HepG2 (cell line): ENCODE data around the gene RNASE8. TPM values are rescaled to one million over a fixed set of nuclear protein-coding genes. Genes with fewer than 3 reads are reported as not detected.

Experiments
- CCAR2 ChIP-seq: fragments of 200-400 bp; formaldehyde crosslinking; optimal IDR thresholded peaks from 2 replicates; pipeline ENCODE3; 2018; ENCODE audit warnings: low read depth, mild to moderate bottlenecking, low read length, moderate library complexity
- HNRNPLL ChIP-seq: fragments of 200-400 bp; formaldehyde crosslinking; IDR thresholded peaks from 2 replicates; pipeline ENCODE4 v1.6.1; 2017; ENCODE audit warnings: mild to moderate bottlenecking, low read depth, low read length; ENCODE audit not compliant: poor library complexity, severe bottlenecking
- KLF11 ChIP-seq: IDR thresholded peaks from 2 replicates; pipeline ENCODE4 v1.6.1; 2016; ENCODE audit warnings: missing compliant biosample characterization
- MAF1 ChIP-seq: sonication (generic); formaldehyde crosslinking; IDR thresholded peaks from 2 replicates; pipeline ENCODE4 v1.5.0; 2020; ENCODE audit warnings: missing genetic modification reagents, borderline replicate concordance
- NRL ChIP-seq: sonication (generic); formaldehyde crosslinking; IDR thresholded peaks from 2 replicates; pipeline ENCODE4 v1.5.0; 2020; ENCODE audit warnings: missing genetic modification reagents, mild to moderate bottlenecking, moderate library complexity, borderline replicate concordance
- RFXAP ChIP-seq: sonication (generic); formaldehyde crosslinking; IDR thresholded peaks from 2 replicates; pipeline ENCODE4 v1.4.0; 2020; ENCODE audit warnings: missing genetic modification reagents, borderline replicate concordance
- SPEN ChIP-seq: sonication (generic); formaldehyde crosslinking; IDR thresholded peaks from 2 replicates; pipeline ENCODE4 v1.5.1; 2020; ENCODE audit warnings: low read depth, mild to moderate bottlenecking, missing genetic modification reagents
- SUZ12 ChIP-seq: fragments of 150-350 bp; IDR thresholded peaks from 2 replicates; pipeline ENCODE4 v1.6.1; 2014; ENCODE audit warnings: low read depth, low read length
- YEATS4 ChIP-seq: sonication (generic); formaldehyde crosslinking; IDR thresholded peaks from 2 replicates; pipeline ENCODE4 v1.4.0; 2020; ENCODE audit warnings: missing genetic modification reagents, borderline replicate concordance
- ZBTB8A ChIP-seq: sonication (generic); formaldehyde crosslinking; IDR thresholded peaks from 2 replicates; pipeline ENCODE4 v1.4.0; 2020; ENCODE audit warnings: mild to moderate bottlenecking, low read depth, missing genetic modification reagents, borderline replicate concordance
- ZNF224 ChIP-seq: sonication (generic); formaldehyde crosslinking; IDR thresholded peaks from 2 replicates; pipeline ENCODE4 v1.5.0; 2020; ENCODE audit warnings: mild to moderate bottlenecking, missing genetic modification reagents
- ZNF772 ChIP-seq: sonication (generic); formaldehyde crosslinking; IDR thresholded peaks from 2 replicates; pipeline ENCODE4 v1.5.0; 2020; ENCODE audit warnings: mild to moderate bottlenecking, missing genetic modification reagents
- ZNF878 ChIP-seq: sonication (generic); formaldehyde crosslinking; IDR thresholded peaks from 2 replicates; pipeline ENCODE4 v1.8.1; 2023; ENCODE audit warnings: mild to moderate bottlenecking, missing genetic modification reagents, moderate library complexity
- polyA plus RNA-seq, 8 experiments: library from polyadenylated mRNA; depleted of rRNA in 3 of 8; stranded (reverse) in 7 of 8; unstranded in 1 of 8; fragments of >200 nt; fragmentation: Illumina TruSeq in 4 of 8; extraction: Trizol in 4 of 8; gene quantifications; 2 replicates each; pipeline versions ENCODE4 v1.2.1 to v1.2.3, GENCODE V29; 2011 to 2016; ENCODE audit warnings: low read depth in 4 of 8, missing spikeins in 1 of 8, mixed read lengths in 1 of 8; ENCODE audit not compliant: insufficient read depth in 1 of 8
- total RNA-seq, 5 experiments: library from RNA; depleted of rRNA; stranded (reverse); fragments of >200 nt; fragmentation: Illumina TruSeq; extraction: Trizol; gene quantifications; 2 replicates each; pipeline ENCODE4 v1.2.3, GENCODE V29; 2016; ENCODE audit warnings: low read depth in 1 of 5
- TF ChIP-seq, protein P1 (sequence below): sonication (generic); formaldehyde crosslinking; IDR thresholded peaks from 2 replicates; pipeline ENCODE4 v1.5.0; 2020; ENCODE audit warnings: mild to moderate bottlenecking, missing genetic modification reagents
- TF ChIP-seq, protein P2 (sequence below): sonication (generic); formaldehyde crosslinking; IDR thresholded peaks from 2 replicates; pipeline ENCODE4 v1.4.0; 2020; ENCODE audit warnings: mild to moderate bottlenecking, missing genetic modification reagents, borderline replicate concordance
- TF ChIP-seq, protein P3 (sequence below): sonication (generic); formaldehyde crosslinking; IDR thresholded peaks from 2 replicates; pipeline ENCODE4 v1.8.1; 2023; ENCODE audit warnings: mild to moderate bottlenecking, inconsistent platforms, moderate library complexity, missing genetic modification reagents, borderline replicate concordance
- TF ChIP-seq, protein P4 (sequence below): sonication (generic); formaldehyde crosslinking; IDR thresholded peaks from 2 replicates; pipeline ENCODE4 v1.5.1; 2020; ENCODE audit warnings: missing genetic modification reagents, mild to moderate bottlenecking, borderline replicate concordance
- TF ChIP-seq, protein P5 (sequence below): sonication (generic); formaldehyde crosslinking; IDR thresholded peaks from 2 replicates; pipeline ENCODE4 v1.4.0; 2020; ENCODE audit warnings: missing genetic modification reagents, borderline replicate concordance

RNASE8 gene
- total and polyA plus RNA-seq, 2 of the 13 experiments (the other 11 are each of a cell fraction or from before 2014, with no cell fraction given), result not detected

DNA sequence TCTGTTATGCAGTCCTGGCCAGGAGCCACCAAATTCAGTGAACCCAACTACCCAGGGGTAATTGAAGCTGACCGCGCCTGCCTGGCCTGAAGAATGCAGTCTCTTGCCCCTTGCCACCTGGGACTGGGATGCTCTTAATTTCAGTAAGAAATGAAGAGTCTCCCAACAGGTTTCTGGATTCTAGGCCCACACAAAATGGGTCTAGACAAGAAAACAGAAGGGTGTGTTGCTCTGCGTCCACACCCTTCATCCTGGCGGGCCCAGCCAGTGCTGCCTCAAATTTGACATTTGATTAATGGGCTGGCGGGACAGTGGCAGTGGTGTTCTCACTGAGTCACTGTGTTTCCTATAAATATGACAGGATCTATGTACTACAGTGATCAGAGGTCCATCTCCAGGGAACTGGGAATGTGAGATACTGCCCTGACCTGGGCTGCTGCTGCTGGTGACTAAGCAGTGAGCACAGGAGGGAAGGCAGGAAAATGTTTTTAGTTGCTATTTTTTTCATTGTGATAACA lies 49.7 kb downstream of the RNASE8 start (continued):
- TF ChIP-seq, protein P1, sequence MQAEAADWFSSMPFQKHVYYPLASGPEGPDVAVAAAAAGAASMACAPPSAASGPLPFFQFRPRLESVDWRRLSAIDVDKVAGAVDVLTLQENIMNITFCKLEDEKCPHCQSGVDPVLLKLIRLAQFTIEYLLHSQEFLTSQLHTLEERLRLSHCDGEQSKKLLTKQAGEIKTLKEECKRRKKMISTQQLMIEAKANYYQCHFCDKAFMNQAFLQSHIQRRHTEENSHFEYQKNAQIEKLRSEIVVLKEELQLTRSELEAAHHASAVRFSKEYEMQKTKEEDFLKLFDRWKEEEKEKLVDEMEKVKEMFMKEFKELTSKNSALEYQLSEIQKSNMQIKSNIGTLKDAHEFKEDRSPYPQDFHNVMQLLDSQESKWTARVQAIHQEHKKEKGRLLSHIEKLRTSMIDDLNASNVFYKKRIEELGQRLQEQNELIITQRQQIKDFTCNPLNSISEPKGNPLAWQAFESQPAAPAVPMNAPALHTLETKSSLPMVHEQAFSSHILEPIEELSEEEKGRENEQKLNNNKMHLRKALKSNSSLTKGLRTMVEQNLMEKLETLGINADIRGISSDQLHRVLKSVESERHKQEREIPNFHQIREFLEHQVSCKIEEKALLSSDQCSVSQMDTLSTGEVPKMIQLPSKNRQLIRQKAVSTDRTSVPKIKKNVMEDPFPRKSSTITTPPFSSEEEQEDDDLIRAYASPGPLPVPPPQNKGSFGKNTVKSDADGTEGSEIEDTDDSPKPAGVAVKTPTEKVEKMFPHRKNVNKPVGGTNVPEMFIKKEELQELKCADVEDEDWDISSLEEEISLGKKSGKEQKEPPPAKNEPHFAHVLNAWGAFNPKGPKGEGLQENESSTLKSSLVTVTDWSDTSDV, result peak; percentile 44; the same call in 1 of the 2 replicates
- no peak for TF ChIP-seq SUZ12
- TF ChIP-seq, protein P2, sequence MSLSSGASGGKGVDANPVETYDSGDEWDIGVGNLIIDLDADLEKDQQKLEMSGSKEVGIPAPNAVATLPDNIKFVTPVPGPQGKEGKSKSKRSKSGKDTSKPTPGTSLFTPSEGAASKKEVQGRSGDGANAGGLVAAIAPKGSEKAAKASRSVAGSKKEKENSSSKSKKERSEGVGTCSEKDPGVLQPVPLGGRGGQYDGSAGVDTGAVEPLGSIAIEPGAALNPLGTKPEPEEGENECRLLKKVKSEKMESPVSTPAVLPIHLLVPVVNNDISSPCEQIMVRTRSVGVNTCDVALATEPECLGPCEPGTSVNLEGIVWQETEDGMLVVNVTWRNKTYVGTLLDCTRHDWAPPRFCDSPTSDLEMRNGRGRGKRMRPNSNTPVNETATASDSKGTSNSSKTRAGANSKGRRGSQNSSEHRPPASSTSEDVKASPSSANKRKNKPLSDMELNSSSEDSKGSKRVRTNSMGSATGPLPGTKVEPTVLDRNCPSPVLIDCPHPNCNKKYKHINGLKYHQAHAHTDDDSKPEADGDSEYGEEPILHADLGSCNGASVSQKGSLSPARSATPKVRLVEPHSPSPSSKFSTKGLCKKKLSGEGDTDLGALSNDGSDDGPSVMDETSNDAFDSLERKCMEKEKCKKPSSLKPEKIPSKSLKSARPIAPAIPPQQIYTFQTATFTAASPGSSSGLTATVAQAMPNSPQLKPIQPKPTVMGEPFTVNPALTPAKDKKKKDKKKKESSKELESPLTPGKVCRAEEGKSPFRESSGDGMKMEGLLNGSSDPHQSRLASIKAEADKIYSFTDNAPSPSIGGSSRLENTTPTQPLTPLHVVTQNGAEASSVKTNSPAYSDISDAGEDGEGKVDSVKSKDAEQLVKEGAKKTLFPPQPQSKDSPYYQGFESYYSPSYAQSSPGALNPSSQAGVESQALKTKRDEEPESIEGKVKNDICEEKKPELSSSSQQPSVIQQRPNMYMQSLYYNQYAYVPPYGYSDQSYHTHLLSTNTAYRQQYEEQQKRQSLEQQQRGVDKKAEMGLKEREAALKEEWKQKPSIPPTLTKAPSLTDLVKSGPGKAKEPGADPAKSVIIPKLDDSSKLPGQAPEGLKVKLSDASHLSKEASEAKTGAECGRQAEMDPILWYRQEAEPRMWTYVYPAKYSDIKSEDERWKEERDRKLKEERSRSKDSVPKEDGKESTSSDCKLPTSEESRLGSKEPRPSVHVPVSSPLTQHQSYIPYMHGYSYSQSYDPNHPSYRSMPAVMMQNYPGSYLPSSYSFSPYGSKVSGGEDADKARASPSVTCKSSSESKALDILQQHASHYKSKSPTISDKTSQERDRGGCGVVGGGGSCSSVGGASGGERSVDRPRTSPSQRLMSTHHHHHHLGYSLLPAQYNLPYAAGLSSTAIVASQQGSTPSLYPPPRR (CRISPR knock-in tag), result no peak
- TF ChIP-seq NRL (CRISPR knock-in tag), result 0 out of 2 replicates have a peak, but pooled peaks have one; percentile 59
- TF ChIP-seq ZNF878 (CRISPR knock-in tag), result no peak
- TF ChIP-seq ZNF772 (CRISPR knock-in tag), result peak; percentile 57; the same call in 1 of the 2 replicates
- no peak for TF ChIP-seq RFXAP (CRISPR knock-in tag)
- TF ChIP-seq MAF1 (CRISPR knock-in tag), result peak; percentile 35; the same call in 1 of the 2 replicates
- TF ChIP-seq, protein P3, sequence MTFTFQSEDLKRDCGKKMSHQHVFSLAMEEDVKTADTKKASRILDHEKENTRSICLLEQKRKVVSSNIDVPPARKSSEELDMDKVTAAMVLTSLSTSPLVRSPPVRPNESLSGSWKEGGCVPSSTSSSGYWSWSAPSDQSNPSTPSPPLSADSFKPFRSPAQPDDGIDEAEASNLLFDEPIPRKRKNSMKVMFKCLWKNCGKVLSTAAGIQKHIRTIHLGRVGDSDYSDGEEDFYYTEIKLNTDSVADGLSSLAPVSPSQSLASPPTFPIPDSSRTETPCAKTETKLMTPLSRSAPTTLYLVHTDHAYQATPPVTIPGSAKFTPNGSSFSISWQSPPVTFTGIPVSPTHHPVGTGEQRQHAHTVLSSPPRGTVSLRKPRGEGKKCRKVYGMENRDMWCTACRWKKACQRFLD (CRISPR knock-in tag), result no peak
- TF ChIP-seq, protein P4, sequence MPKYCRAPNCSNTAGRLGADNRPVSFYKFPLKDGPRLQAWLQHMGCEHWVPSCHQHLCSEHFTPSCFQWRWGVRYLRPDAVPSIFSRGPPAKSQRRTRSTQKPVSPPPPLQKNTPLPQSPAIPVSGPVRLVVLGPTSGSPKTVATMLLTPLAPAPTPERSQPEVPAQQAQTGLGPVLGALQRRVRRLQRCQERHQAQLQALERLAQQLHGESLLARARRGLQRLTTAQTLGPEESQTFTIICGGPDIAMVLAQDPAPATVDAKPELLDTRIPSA (CRISPR knock-in tag), result no peak
- no peak for TF ChIP-seq CCAR2
- TF ChIP-seq SPEN, result no peak
- 0 out of 2 replicates have a peak, but pooled peaks have one; percentile 39 for TF ChIP-seq ZNF224 (CRISPR knock-in tag)
- no peak for TF ChIP-seq HNRNPLL
- TF ChIP-seq ZBTB8A (CRISPR knock-in tag), result no peak
- TF ChIP-seq YEATS4 (CRISPR knock-in tag), result peak; percentile 17; the same call in 1 of the 2 replicates
- TF ChIP-seq KLF11 (CRISPR knock-in tag), result peak; percentile 2; the same call in 1 of the 2 replicates
- TF ChIP-seq, protein P5, sequence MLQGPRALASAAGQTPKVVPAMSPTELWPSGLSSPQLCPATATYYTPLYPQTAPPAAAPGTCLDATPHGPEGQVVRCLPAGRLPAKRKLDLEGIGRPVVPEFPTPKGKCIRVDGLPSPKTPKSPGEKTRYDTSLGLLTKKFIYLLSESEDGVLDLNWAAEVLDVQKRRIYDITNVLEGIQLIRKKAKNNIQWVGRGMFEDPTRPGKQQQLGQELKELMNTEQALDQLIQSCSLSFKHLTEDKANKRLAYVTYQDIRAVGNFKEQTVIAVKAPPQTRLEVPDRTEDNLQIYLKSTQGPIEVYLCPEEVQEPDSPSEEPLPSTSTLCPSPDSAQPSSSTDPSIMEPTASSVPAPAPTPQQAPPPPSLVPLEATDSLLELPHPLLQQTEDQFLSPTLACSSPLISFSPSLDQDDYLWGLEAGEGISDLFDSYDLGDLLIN (CRISPR knock-in tag), result no peak
